IPS DF 19.7 (cell line): Measurements from ENCODE around the gene SMURF2.
"Not testable (repeated sequence)": the region's sequence is repeated elsewhere in the genome, so short reads cannot be mapped to it uniquely, and the experiment has no call there.

Experiments used
- DNase-seq: peaks from one replicate; pipeline ENCODE4 v3.0.0-alpha.2; 2013; ENCODE audit warnings: low read depth, low spot score

The SMURF2 gene

DNA sequence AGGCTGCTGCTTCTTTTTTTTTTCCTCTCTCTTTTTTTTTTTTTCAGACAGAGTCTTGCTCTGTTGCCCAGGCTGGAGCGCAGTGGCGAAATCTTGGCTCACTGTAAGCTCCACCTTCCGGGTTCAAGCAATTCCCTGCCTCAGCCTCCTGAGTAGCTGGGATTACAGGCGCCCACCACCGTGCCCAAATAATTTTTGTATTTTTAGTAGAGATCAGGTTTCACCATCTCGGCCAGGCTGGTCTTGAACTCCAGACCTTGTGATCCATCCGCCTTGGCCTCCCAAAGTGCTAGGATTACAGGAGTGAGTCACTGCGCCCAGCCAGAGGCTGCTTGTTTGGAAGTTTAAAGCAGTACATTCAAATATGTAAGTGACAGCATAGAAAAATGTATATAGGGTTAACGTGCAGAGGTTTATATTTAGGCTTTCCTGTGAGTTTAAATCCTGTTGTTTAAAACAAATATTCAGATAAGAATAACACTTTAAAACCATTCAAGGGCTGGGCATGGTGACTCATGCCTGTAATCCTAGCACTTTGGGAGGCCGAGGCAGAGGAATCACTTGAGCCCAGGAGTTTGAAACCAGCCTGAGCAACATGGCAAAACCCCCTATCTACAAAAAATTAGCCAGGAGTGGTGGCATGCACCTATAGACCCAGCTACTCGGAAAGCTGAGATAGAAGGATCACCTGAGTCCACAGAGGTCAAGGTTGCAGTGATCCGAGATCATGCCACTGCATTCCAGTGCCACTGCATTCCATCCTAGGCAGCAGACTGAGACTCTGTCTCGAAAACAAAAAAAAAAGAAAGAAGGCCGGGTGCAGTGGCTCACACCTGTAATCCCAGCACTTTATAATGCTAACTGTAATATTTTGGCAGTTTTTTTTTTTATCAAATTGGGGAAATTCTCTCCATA, 6.0 kb upstream of the SMURF2 start:
- not testable (repeated sequence) for DNase-seq

- DNase-seq = not testable (repeated sequence)
These were observed 2.3 kb upstream of the SMURF2 start for GRCh38 chr17:64664299-64664981.

DNA sequence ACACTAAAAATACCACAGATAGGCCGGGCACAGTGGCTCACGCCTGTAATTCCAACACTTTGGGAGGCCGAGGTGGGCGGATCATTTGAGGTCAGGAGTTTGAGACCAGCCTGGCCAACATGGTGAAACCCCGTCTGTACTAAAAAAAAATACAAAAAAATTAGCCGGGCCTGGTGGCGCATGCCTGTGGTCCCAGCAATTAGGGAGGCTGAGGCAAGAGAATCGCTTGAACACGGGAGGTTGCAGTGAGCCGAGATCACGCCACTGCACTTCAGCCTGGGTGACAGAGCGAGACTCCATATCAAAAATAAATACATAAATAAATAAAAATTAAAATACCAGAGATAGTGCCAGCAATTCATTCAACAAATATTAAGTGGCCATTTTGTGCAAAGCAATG, 1.7 kb upstream of the SMURF2 start:
- not testable (repeated sequence) for DNase-seq

DNA sequence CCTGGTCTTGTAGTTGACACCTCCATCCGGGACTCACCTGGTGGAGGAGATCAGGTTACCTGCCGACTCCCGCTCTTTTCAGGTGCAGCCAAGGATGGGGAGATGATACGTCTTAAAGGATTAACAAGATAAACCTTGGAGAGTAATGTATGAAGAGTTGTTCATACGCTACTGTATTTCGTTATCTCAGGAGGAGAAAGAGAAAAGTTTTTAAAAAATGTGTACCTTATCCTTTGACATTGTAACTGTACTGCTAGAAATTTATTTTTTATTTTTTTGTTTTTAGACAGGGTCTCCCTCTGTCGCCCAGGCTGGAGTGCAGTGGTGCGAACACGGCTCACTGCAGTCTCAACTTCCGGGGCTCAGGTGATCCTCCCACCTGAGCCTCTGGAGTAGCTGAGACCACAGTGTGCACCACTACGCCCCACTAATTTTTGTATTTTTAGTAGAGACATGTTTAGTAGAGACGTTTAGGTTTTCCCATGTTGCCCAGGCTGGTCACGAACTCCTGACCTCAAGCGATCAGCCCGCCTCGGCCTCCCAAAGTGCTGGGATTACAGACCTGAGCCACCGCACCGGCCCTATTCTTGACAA, 764 bp upstream of the SMURF2 start:
- peak; percentile 78 for DNase-seq

- DNase-seq = no peak
These were observed 456 bp downstream of the SMURF2 start for GRCh38 chr17:64661726-64661975.

DNA sequence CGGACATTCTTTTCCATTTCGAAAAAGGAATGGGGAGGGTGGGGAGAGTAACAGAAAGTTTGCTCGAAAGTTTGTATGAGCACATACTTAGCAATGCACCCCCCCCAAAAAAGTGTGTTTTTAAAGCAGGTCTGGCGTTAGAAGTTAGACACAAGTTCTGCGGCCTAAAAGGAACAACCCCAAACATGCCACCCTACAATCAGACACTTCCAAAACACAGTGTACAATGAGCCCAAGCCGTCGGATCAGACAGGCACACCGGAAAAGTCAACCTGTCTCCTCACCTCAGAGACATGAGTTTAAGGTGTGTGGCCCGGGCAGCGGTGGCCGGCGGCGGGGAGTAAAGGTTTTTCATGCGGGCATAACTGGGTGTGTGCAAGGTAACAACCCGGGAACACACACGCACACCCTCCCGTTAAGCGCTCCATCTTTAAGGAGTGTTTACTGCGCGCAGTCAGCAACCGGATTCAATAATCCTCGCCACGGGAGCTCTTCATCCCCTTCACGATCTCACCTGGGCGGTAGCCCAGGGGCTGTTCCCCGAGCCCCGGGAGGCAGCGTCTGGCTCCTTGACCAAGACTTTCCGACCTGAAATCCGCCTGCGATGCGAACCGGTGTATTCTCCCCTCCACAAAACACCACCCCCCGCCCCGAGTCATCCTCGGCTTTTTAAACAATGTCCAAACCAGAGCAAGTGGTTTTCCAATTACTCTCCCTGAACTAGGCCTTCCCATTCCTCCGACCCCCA, 955 bp downstream of the SMURF2 start:
- DNase-seq = not testable (repeated sequence)

DNA sequence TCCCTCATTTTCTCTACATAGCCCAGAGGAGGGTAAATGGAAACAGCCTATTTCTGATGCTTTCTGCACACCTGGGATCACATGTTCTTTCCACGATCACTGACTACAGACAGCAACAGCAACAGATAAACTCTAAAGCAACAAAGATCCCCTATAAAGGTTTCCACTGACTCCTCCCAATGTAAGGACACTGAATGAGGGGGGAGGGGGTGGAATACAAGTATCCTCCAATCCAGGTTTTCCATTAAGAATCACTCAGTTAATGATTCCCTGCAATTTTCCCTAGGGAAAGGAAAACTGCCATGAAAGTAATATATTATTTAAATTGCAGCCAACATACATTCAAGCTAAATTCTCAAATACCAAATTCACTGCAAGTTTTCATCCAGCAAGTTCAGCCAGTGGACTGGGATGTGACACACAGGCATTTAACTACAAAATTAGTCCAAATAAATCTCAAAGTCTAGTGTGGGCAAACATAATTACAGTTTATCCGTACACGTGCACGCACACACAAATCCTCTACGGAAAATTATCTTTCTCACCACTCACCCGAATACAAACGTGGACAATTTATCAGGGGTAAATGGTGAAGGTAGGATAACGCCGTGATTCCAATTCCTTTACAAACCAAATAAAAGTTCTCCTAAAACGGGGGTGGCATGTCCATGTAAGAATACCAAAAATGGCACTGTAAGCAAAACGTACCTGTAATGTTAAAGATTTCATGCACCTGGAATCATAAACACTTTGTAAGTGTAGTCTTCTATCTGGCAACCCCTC, 1.7 kb downstream of the SMURF2 start:
- not testable (repeated sequence) for DNase-seq

DNA sequence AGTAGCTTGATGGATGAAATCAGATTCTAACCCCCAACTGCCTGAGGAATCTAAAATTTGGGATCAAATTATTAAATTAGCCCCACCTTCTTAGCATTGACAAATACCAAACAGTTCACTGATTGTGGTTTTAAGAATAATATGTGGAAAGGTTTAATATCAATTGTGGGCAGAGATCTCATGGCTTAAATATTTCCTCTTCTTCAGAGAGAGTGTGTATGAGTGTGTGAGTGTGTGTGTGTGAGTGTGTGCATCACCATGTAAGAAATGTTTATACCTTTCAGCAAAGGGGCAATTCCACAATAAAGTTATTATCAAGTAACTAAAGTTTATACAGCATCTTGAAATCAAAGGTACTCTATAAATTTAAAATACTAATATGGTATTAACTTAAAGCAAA, 3.2 kb downstream of the SMURF2 start:
- DNase-seq = no peak

GRCh38 chr17:64657610-64658125, 4.4 kb downstream of the SMURF2 start:
- no peak for DNase-seq

DNA sequence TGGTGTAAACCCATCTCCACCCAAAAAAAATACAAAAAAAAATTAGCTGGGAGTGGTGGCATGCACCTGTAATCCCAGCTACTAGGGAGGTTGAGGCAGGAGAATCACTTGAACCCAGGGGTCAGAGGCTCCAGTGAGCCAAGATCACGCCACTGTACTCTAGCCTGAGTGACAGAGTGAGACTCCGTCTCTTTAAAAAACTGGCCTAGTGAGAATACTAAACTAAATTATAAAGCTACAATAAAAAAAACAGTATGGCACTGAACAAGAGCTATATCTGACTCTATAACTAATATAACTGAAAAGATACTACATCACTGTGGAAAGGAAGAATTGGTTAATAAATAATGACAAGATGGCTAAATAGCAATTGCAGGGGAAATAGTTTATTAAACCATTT, 6.4 kb downstream of the SMURF2 start:
- no peak for DNase-seq

DNA sequence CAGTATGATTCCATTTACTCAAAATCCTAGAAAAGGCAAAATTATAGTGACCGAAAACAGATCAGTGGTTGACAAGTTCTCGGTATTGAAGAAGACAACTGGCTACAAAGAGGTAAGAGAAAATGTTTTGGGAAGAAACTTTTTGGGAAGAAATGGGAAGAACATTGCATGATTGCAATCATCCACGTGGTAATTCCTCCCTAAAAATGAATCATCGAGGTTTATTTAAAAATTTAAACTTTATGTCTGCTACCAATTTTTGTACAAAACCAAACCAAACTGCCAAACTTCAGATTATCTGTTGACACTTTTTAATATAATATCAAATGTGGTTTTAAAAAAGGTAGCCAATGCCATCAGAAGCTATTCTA, 8.1 kb downstream of the SMURF2 start:
- no peak for DNase-seq

DNA sequence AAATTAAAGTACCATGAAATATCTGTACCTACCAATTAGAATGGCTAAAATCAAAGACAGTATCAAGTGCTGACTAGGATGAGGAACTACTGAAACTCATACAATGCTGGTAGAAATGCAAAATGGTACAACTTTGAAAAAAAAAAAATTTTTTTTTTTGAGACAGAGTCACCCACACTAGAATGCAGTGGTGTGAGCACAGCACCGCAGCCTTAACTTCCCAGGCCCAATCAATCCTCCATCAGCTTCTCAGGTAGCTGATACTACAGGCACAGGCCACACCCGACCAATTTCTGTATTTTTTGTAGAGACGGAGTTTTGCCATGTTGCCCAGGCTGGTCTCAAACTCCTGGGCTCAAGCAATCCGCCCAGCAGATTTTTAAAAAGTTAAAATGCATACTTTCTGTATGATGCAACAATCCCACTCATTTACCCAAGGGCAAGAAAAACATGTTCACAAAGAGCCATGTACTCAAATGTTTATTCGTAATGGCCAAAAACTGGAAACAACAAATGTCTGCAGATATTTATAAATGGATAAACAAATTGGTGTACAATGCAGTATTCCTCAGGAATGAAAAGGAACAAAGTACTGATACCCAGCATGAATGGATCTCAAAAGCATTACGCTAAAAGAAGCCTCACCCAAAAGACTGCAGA, 8.7 kb downstream of the SMURF2 start:
- no peak for DNase-seq

- no peak for DNase-seq
These were observed 10.2 kb downstream of the SMURF2 start for GRCh38 chr17:64651889-64652288.

DNA sequence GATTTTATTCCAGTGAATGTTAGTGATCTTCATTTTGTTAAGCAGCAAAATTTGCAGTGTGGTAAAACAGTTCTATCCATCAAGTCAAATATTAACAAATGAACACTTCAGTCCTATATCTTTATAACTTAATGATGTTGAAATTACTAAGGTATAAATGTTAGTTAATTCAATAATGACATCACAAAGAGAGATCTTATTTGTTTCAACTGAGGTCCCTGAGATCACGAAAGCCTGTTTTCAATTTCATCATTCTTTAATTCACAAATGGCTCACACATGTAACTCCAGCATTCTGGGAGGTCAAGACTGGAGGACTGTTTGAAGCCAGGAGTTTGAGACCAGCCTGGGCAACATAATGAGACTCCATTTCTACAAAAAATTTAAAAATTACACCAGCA, 13.9 kb downstream of the SMURF2 start:
- no peak for DNase-seq

DNA sequence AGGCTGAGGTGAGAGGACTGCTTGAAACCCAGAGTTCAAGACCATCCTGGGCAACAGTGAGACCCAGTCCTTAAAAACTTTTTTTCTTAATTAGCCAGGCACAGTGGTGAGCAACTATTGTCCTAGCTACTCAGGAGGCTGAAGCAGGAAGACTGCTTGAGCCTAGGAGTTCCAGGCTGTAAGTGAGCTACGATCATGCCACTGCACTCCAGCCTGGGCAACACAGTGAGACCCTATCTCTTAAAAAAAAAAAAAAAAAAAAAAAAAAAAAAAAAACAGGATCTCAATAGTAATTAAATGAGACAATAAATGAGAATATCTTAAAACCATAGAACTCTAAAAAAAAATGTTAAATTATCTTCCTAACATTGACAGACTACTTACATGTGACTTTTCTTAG, 14.3 kb downstream of the SMURF2 start:
- no peak for DNase-seq

DNA sequence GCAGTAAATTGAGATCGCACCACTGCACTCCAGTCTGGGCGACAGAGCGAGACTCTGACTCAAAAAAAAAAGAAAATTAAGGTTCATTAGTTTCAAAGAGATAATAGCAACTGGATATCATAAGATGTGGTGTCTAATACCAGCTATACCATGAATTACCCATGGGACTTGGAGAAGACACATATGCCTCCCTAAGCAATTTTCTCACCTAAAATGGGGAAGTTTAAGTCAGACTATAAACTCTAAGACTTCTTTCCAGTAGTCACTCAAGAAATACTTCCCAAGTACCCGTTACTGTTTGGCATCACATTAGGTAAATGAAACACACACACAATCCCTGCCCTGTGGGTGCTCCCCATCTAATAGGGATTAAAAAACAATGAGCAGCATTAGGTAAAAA, 22.6 kb downstream of the SMURF2 start:
- DNase-seq = no peak

- no peak for DNase-seq
These were observed 23.4 kb downstream of the SMURF2 start for GRCh38 chr17:64638552-64639203.

DNA sequence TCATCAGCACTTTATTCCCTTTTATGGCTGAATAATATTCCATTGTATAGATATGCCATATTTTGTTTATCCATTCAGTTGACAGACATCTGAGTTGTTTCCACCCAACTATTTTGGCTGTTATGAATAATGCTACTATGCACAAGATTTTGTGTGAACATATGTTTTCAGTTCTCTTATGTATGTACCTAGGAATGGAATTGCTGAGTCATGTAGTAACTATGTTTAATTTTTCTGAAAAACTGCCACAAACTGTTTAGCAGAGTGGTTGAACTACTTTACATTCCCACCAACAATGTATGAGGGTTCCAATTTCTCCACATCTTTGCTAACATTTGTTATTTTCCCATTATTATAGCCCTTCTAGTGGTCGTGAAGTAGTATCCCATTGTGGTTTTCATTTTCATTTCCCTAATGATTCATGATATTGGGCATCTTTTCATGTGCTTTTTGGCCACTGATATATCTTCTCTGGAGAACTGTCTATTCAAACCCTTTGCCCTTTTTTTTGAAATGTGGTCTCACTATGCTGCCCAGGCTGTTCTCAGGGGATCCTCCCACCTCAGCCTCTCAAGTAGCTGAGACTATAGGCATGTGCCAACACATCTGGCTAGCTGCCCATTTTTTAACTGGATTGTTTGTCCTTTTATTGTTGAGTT, 26.3 kb downstream of the SMURF2 start:
- DNase-seq = no peak

- no peak for DNase-seq
These were observed 27.9 kb downstream of the SMURF2 start for GRCh38 chr17:64634218-64634617.

- no peak for DNase-seq
These were observed 29.5 kb downstream of the SMURF2 start for GRCh38 chr17:64632606-64633005.
